NCI-H187 (cell line): ENCODE data around the gene BSPRY.
A peak's percentile ranks its signal among the peaks of the same experiment; 100 is the strongest.
"Not testable (repeated sequence)": the region's sequence is repeated elsewhere in the genome, so short reads cannot be mapped to it uniquely, and the experiment has no call there.

Experiments
- DNase-seq, 2 experiments: peaks; one replicate each; lab custom pipeline; 2025; lab: John Stamatoyannopoulos, UW

Gene BSPRY

GRCh38 chr9:113395000-113395861 lies 45.9 kb downstream of the BSPRY start:
- no peak for DNase-seq

DNA sequence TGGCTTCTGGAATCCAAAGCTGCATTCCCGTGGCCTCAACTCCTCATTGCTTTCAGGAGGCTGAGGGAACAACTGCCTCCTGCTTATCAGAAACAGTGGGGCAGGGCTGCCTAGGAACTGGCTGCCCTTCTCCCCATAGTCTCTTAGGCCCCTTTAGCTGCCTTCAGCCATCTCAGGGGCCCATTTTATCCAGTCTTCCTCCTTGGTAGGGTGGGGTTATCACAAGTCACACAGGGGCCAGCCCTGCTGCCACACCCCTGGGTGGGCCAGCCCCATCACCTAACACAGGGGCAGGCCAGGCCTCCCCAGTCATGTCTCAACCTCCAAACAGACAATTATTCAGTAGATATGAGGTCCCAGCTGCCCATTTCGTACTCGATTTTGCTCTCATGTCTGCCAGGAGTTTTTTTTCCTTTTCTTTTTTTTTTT lies 47.9 kb downstream of the BSPRY start:
- no peak for DNase-seq

DNA sequence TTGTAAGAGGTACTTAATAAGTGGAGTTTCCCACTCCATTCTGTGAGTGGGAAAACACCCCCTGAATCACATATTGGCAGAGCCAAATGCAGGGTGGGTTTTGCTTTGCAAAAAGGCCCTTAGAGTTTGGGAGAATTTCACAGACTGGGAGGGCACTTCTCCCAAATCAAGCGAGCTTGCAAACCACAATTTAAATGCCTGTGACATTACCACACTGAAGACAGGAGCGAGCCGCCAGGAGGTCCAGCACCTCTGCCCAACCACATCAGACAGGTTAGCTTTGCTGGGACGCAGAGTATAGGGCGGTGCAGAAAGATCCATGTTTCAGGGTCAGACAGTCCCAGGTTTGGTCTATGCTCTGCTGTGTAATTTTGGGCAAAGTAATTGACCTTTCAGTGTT lies 49.5 kb downstream of the BSPRY start:
- DNase-seq: no peak

GRCh38 chr9:113399646-113400200 lies 50.4 kb downstream of the BSPRY start:
- DNase-seq: no peak

DNA sequence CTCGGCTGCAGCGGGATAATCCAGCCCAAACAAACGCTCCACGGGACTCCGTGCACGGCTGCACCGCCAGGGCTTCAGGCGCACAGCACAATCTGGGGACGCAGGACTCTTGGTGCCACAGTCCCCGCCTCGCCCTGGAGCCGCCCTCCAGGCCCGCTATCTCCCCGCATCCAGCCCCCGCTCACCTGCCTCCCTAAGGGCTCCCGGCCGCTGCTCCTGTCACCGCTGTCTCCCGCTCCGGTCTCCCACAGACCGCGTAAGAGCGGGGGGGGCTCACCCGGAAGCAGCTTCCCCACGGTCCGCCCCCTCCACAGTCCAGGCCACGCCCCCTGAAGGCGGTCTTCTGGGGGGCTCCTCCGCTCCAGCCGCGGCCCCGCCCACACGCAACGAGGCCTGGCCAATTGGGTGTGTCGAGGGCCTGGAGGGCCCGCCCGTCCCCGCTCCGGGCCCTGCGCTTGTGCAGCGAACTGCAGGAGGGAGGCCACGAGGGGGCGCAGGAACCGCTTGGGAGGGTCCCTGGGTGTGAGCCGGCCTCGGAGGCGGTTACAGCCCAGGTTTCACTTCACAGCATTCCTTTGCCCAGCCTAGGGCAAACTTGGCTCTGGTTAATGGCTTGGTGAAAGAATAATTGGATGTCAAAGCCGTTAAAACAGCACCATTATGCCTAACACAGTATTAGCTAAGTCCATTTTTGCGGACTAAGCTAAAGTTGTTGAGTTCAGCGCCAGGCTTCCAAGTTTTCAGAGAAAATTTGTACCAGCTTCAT lies 51.9 kb downstream of the BSPRY start, which contains the start of gene ALAD:
Gene ALAD (minus strand): TSS at position 258 of the 766 bp plus-strand sequence. CDS start 7,725 bp downstream, outside the sequence.
- DNase-seq: peak; percentile 71 to 95

- DNase-seq: no peak
Observed at GRCh38 chr9:113403646-113404045, 54.3 kb downstream of the BSPRY start.

DNA sequence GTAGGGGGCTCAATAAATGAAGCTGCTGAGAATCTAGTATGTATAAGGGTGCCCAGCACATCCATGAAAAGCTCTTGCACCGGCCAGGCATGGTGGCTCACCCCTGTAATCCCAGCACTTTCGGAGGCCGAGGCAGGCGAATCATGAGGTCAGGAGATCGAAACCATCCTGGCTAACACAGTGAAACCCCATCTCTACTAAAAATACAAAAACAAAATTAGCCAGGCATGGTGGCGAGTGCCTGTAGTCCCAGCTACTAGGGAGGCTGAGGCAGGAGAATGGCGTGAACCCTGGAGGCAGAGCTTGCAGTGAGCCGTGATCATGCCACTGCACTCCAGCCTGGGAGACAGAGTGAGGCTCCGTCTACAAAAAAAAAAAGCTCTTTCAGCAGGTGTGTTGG lies 57.0 kb downstream of the BSPRY start:
- not testable (repeated sequence) for DNase-seq

DNA sequence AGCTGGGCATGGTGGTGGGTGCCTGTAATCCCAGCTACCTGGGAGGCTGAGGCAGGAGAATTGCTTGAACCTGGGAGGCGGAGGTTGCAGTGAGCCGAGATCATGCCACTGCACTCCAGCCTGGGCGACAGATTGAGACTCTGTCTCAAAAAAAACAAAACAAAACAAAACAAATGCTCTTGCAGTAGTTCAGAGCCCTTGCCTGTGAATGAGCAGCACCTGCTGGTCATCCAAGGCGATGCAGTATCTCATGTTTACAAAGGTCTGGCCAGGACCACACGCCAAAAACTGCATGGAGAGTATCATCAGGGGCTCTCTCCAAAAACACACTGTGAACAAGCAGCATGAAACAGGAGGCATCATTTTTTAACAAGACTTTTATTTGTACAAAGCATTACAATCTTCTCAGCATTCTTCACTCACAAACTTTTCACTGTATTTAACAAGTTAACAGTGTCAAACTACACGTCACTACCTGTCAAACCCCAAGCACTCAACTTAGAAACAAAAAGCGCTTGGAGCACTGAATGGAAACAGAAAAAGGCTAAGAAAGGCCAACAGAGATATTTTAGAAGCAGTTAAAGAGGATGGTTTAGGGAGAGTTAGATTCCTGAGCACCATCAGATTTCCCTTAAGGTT lies 57.7 kb downstream of the BSPRY start:
- DNase-seq: not testable (repeated sequence)

- DNase-seq: no peak
Observed at GRCh38 chr9:113409481-113409880, 60.1 kb downstream of the BSPRY start.

DNA sequence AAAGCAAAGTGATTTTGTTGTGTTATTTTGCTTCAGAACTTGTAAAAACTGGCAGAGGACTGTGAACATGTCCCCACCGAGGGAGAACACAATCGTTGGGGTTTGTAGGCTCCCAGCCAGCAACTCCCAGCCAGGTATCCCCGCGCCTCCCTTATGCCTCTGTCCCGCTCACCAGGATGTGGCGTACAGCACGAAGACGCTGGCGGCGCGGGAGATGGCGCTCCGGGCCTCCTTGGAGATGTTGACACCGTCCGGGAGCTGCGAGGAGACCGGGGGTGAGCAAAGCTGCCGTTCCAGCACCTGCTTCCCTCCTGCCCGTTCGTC lies 60.5 kb downstream of the BSPRY start:
- DNase-seq: no peak

GRCh38 chr9:113410207-113410864 lies 61.0 kb downstream of the BSPRY start, which contains the start of the genes C9orf43 and POLE3:
TSS of gene C9orf43 (plus strand) at chr9:113410747. CDS start at chr9:113413494, 2,747 bp downstream.
TSS of gene POLE3 (minus strand) at chr9:113410675. CDS start at chr9:113410293, 382 bp downstream.
- DNase-seq: peak; percentile 77 to 86

DNA sequence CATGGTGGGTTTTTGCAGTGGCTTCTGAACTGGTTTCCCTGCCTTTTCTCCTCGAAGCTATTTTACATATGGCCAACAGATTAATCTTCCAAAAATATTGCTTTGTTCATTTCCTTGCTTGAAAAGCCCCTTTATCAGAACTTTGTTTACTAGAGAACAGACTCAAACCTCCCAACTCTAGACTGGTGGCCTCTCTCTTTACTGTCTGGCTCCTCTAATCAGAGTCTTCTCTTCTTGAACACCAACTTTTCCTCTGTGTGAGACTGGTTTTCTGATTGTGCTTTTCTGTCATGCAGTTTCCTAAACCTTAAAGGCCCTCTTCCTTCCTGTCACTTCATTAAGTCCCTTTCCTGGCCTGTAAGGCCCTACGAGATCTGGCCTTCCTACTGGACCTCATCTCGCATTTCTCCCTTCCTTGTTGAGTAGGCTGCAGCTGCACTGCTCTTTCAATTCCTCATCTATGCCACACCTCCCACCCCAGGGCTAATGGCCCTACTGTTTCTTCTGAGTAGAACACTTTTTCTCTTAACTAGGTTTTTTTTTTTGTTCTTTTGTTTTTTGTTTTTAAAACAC lies 66.9 kb downstream of the BSPRY start:
- no peak for DNase-seq

DNA sequence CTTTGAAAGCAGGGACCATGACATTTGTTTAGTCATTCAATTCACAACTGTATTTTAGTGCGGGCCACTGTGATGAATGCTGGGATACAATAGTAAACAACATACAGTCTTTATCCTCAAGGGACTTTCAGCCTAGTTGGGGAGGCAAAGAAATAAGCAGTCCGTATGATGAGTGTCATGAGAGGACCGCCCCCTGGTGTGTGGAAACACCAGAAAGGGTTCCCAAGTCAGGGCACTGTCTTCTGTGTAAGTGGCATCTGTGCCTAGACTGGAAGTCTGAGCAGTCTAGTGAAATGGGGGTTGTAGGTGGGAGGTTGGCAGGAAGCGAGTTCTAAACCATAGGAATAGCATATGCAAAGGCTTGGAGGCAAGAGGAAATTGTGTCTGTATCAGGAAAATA lies 68.0 kb downstream of the BSPRY start:
- no peak for DNase-seq
